Aorta (tissue), 5 donors: ENCODE results near the gene MSANTD2. TPM values are rescaled to one million over a fixed set of nuclear protein-coding genes. Genes with fewer than 3 reads are reported as not detected.

Experiments
- ATAC-seq: fragments of 200-7000 bp; cut with Tn5 transposase; one replicate; pipeline ENCODE4 v1.9.1; 2022; ENCODE audit warnings: moderate library complexity; ENCODE audit not compliant: low FRiP score
- DNase-seq, 2 donors: peaks; one replicate each; pipeline ENCODE4 v3.0.0-alpha.2; 2020
- H3K27ac ChIP-seq, 2 donors: one replicate each; pipeline ENCODE4 v1.5.1; 2013; ENCODE audit warnings: low read length in 2 of 2, mild to moderate bottlenecking in 2 of 2, moderate library complexity in 2 of 2, control low read depth in 1 of 2, inconsistent platforms in 1 of 2, low read depth in 1 of 2
- H3K27me3 ChIP-seq, 2 donors: one replicate each; pipeline ENCODE4 v1.6.1; 2013; ENCODE audit warnings: control low read depth in 1 of 2, low read length in 1 of 2, mild to moderate bottlenecking in 1 of 2, moderate library complexity in 1 of 2; ENCODE audit not compliant: insufficient read depth in 2 of 2, control insufficient read depth in 1 of 2
- H3K36me3 ChIP-seq, 2 donors: one replicate each; pipeline ENCODE4 v1.6.1; 2013; ENCODE audit warnings: control low read depth in 1 of 2, low read length in 1 of 2, mild to moderate bottlenecking in 1 of 2; ENCODE audit not compliant: insufficient read depth in 2 of 2, control insufficient read depth in 1 of 2
- H3K4me1 ChIP-seq, 2 donors: one replicate each; pipeline ENCODE4 v1.6.1; 2013; ENCODE audit warnings: low read length in 2 of 2, control low read depth in 1 of 2, mild to moderate bottlenecking in 1 of 2, moderate library complexity in 1 of 2; ENCODE audit not compliant: insufficient read depth in 2 of 2, control insufficient read depth in 1 of 2
- H3K4me3 ChIP-seq, 2 donors: one replicate each; pipeline ENCODE4 v1.5.1; 2013; ENCODE audit warnings: low read length in 2 of 2, control low read depth in 1 of 2, mild to moderate bottlenecking in 1 of 2
- H3K9me3 ChIP-seq: one replicate; pipeline ENCODE4 v1.6.1; 2013; ENCODE audit warnings: mild to moderate bottlenecking, low read length; ENCODE audit not compliant: control insufficient read depth
- WGBS, 2 donors: extraction: QIAGEN DNeasy Blood & Tissue Kit; methylation state at CpG; one replicate each; pipeline ENCODE4 v1.1.7; 2013; 5-methylcytosine and 5-hydroxymethylcytosine counted together
- intact Hi-C, 2 donors: fragments of 100-400 bp; cut with DNase I; formaldehyde crosslinking; loops; one replicate each; pipeline versions ENCODE4 v1.14.2 to v1.15.0; 2022
- polyA plus RNA-seq, 2 donors: library from polyadenylated mRNA; stranded (reverse); fragments of 200-250 nt; gene quantifications; one replicate each; pipeline ENCODE4 v1.2.3, GENCODE V29; 2013
- total RNA-seq, 2 donors: library from RNA; stranded (reverse); fragmentation: NEBNext Ultra II Directional; extraction: Animal tissue kit (Norgen Biotek cat#: 25700); gene quantifications; one replicate each; pipeline ENCODE4 v1.2.1, GENCODE V29; 2021
- donor health status: healthy with polysubstance abuse.
- donor health status: Bipolar disorder and iron deficiency.
- donor health status: DM: no; HTN: no; CAD: no.
- donor health status: DM: no; HTN: no; CAD: no.
- donor health status: DM: yes; HTN: yes; CAD: no.

MSANTD2 gene
- total and polyA plus RNA-seq, 4 donors: 6.3 to 23.6 (median 19.7) TPM

DNA sequence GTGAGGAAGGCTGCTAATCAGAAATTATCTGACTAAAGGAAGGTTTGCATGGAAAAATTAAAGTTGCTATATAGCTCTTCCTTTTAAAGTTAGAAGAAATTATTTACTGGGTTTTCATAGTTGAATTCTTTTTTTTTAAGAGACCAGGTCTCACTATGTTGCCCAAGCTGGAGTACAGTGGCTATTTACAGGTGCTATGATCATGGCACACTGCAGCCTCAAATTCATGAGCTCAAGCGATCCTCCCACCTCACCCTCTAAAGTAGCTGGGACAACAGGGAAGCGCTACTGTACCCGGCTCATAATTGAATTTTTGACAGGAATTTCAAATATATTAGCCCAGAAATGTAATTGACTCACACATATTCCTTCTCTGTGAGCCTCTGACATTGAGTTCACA lies 3.9 kb downstream of the MSANTD2 start:
- H3K36me3 ChIP-seq: no peaks in the 10 kb centered on the region
- H3K27me3 ChIP-seq: no peaks in the 10 kb centered on the region
- ATAC-seq (no peak), DNase-seq (no peak)
- peaks cover 2 to 12% of the 10 kb centered on the region in 2 donors for H3K4me1 ChIP-seq
- intact Hi-C loops: loop anchor here in 1 of 2 donors (5.0 to 10.0 kb wide), 3 partner anchors 34 to 152 kb away; partner anchors contain the start of genes ESAM, SIAE and SPA17
- WGBS, 2 donors: 84 to 88% methylated on average over 3 of the region's 3 CpGs
- H3K9me3 ChIP-seq: no peaks in the 10 kb centered on the region
- no peak overlapping the region for H3K4me3 ChIP-seq
- H3K27ac ChIP-seq: no peak overlapping the region

GRCh38 chr11:124793466-124794278 lies 6.5 kb downstream of the MSANTD2 start:
- Histone ChIP-seq H3K4me3 (no peak overlapping the region), H3K4me1 (peaks cover 2 to 12% of the 10 kb centered on the region in 2 donors), H3K27ac (no peak overlapping the region), H3K36me3 (no peaks in the 10 kb centered on the region), H3K27me3 (no peaks in the 10 kb centered on the region), H3K9me3 (no peaks in the 10 kb centered on the region)
- intact Hi-C loops: loop anchor here in 1 of 2 donors (2.0 to 10.0 kb wide), 3 partner anchors 15 to 149 kb away; partner anchors contain the start of genes SIAE and SPA17
- 82 to 84% methylated on average over 2 of the region's 2 CpGs for WGBS, 2 donors
- no peak for ATAC-seq
- DNase-seq: no peak

GRCh38 chr11:124791626-124792341 lies 8.4 kb downstream of the MSANTD2 start:
- Histone ChIP-seq H3K27me3 (no peaks in the 10 kb centered on the region), H3K27ac (no peak overlapping the region), H3K4me1 (peaks cover 2 to 6% of the 10 kb centered on the region in 2 donors), H3K36me3 (no peaks in the 10 kb centered on the region), H3K9me3 (no peaks in the 10 kb centered on the region), H3K4me3 (no peak overlapping the region)
- ATAC-seq (no peak), DNase-seq (peak in 1 of 2 donors; percentile 41)
- intact Hi-C loops: loop anchor here in 1 of 2 donors (2.0 to 10.0 kb wide), 3 partner anchors 13 to 147 kb away; partner anchors contain the start of genes SIAE and SPA17
- WGBS, 2 donors: 88 to 90% methylated on average over 4 of the region's 4 CpGs

DNA sequence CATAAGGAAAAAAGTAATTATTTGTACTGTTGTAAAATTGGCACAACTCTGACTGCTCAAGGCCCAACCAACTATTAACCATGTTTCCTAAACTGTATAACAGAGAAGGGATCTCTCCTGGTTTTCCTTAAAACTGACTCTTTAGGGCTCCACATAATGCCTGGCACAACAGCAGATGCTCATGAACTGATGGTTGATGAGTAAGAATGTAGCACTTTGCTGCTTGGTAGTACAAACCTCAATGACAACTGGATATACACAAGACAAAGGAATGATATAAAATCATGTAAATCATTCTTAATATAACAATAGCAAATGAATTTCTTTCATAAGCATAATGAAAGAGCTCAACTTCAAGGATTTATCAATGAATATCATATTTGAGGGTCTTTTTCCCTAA lies 11.7 kb downstream of the MSANTD2 start:
- ATAC-seq (no peak), DNase-seq (no peak)
- H3K27me3 ChIP-seq: no peaks in the 10 kb centered on the region
- intact Hi-C loops: no loop called here
- no peaks in the 10 kb centered on the region for H3K36me3 ChIP-seq
- H3K4me1 ChIP-seq: peaks cover 2 to 6% of the 10 kb centered on the region in 2 donors
- H3K9me3 ChIP-seq: no peaks in the 10 kb centered on the region
- H3K27ac ChIP-seq: no peak overlapping the region
- H3K4me3 ChIP-seq: no peak overlapping the region

GRCh38 chr11:124784051-124784450 lies 16.2 kb downstream of the MSANTD2 start:
- intact Hi-C loops: no loop called here
- DNase-seq (no peak), ATAC-seq (no peak)
- Histone ChIP-seq H3K4me1 (peaks cover 0 to 3% of the 10 kb centered on the region in 2 donors), H3K27ac (no peak overlapping the region), H3K9me3 (no peaks in the 10 kb centered on the region), H3K4me3 (no peak overlapping the region), H3K36me3 (no peaks in the 10 kb centered on the region), H3K27me3 (no peaks in the 10 kb centered on the region)
- WGBS, 2 donors: 97% methylated on average over 2 of the region's 2 CpGs

DNA sequence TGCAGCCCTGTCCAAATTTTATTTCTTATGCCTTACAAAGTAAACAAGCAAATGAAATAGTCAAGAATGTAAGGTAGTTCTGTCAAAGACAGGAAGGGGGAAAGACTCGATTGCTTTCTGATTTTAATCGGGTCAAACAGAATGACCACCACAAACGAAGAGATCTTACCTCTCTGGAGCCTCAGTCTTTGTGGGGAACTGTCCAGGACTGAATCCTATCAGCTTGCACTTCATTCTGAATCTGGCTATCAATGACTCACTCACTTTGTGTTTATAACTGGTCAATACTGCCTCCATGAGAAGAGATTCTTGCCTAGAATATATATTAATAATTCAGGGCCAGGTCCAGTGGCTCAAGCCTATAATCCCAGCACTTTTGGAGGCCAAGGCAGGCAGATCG lies 17.2 kb downstream of the MSANTD2 start:
- no peak overlapping the region for H3K27ac ChIP-seq
- intact Hi-C loops: no loop called here
- no peaks in the 10 kb centered on the region for H3K9me3 ChIP-seq
- 93 to 94% methylated on average over 4 of the region's 4 CpGs for WGBS, 2 donors
- DNase-seq (no peak), ATAC-seq (no peak)
- H3K36me3 ChIP-seq: no peaks in the 10 kb centered on the region
- H3K4me1 ChIP-seq: peaks cover 0 to 8% of the 10 kb centered on the region in 2 donors
- no peak overlapping the region for H3K4me3 ChIP-seq
- H3K27me3 ChIP-seq: no peaks in the 10 kb centered on the region

- intact Hi-C loops: loop anchor here in 1 of 2 donors (2.0 kb wide), 1 partner anchor 13 kb away; no protein-coding TSS in a partner anchor
- Histone ChIP-seq H3K4me1 (peaks cover 0 to 11% of the 10 kb centered on the region in 2 donors), H3K36me3 (no peaks in the 10 kb centered on the region), H3K4me3 (no peak overlapping the region), H3K27me3 (no peaks in the 10 kb centered on the region), H3K9me3 (no peaks in the 10 kb centered on the region), H3K27ac (no peak overlapping the region)
- ATAC-seq (no peak), DNase-seq (no peak)
- WGBS, 2 donors: 40 to 45% methylated on average over 1 of the region's 1 CpG
These were observed 20.6 kb downstream of the MSANTD2 start for GRCh38 chr11:124779568-124779967.

DNA sequence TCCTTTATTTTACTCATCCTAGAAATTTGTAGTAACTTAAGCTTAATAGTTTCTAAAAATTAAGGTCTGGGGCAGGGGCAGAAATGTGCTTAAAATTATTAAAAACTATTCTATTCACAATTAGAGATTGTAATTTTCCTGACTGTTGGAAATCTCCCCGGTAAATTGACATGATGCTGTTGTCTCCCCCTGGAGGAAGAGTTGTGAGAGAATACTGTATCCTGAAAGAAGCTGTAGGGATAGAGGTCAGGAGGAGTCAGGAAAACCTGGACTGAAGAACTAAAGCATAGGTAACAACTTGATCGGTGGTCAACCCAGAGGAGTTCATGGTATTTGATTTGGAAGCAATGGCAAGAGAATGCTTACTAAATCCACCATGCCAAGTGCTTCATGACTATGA lies 21.9 kb downstream of the MSANTD2 start:
- intact Hi-C loops: loop anchor here in 1 of 2 donors (2.0 kb wide), 1 partner anchor 15 kb away; no protein-coding TSS in a partner anchor
- 74 to 86% methylated on average over 2 of the region's 2 CpGs for WGBS, 2 donors
- DNase-seq: no peak
- Histone ChIP-seq H3K9me3 (no peaks in the 10 kb centered on the region), H3K27me3 (no peaks in the 10 kb centered on the region), H3K27ac (peak overlapping the region; percentile 36 to 96), H3K4me1 (peaks cover 0 to 11% of the 10 kb centered on the region in 2 donors), H3K4me3 (no peak overlapping the region), H3K36me3 (no peaks in the 10 kb centered on the region)
- no peak for ATAC-seq
